HG03378 (cell line): ENCODE results near the gene OCIAD1.
"Not testable (repeated sequence)": the region's sequence is repeated elsewhere in the genome, so short reads cannot be mapped to it uniquely, and the experiment has no call there.

Source experiments
- ATAC-seq: cut with Tn5 transposase; IDR thresholded peaks from one replicate; pipeline ENCODE4 v1.9.1; 2021; ENCODE audit warnings: mild to moderate bottlenecking, moderate library complexity; ENCODE audit not compliant: unreplicated experiment

OCIAD1 gene

GRCh38 chr4:48889750-48890149 lies 58.9 kb downstream of the OCIAD1 start:
- not testable (repeated sequence) for ATAC-seq

- ATAC-seq = no peak
Observed at GRCh38 chr4:48891028-48891619, 60.2 kb downstream of the OCIAD1 start.

- ATAC-seq = no peak
Observed at GRCh38 chr4:48896845-48897244, 66.0 kb downstream of the OCIAD1 start.

GRCh38 chr4:48898733-48899431 lies 68.0 kb downstream of the OCIAD1 start:
- ATAC-seq = peak; percentile 82

- no peak for ATAC-seq
Observed at GRCh38 chr4:48899432-48899749, 68.5 kb downstream of the OCIAD1 start.

- ATAC-seq = no peak
Observed at GRCh38 chr4:48899950-48900349, 69.1 kb downstream of the OCIAD1 start.

GRCh38 chr4:48901196-48901595 lies 70.3 kb downstream of the OCIAD1 start:
- ATAC-seq = no peak

- no peak for ATAC-seq
Observed at GRCh38 chr4:48902266-48902665, 71.4 kb downstream of the OCIAD1 start.

GRCh38 chr4:48904101-48904500 lies 73.2 kb downstream of the OCIAD1 start:
- ATAC-seq = no peak

- no peak for ATAC-seq
Observed at GRCh38 chr4:48904541-48905142, 73.8 kb downstream of the OCIAD1 start.

GRCh38 chr4:48905363-48906015 lies 74.6 kb downstream of the OCIAD1 start:
- ATAC-seq = no peak

- ATAC-seq = peak; percentile 87
Observed at GRCh38 chr4:48906206-48907173, 75.6 kb downstream of the OCIAD1 start, which contains the start of gene OCIAD2. Gene OCIAD2 (minus strand): TSS chr4:48906774. CDS start chr4:48904549, 2,225 bp downstream.

GRCh38 chr4:48907706-48908477 lies 77.0 kb downstream of the OCIAD1 start:
- no peak for ATAC-seq

GRCh38 chr4:48908687-48909086 lies 77.8 kb downstream of the OCIAD1 start:
- ATAC-seq = no peak

- ATAC-seq = no peak
Observed at GRCh38 chr4:48909697-48910096, 78.8 kb downstream of the OCIAD1 start.

GRCh38 chr4:48910511-48910910 lies 79.6 kb downstream of the OCIAD1 start:
- peak; percentile 38 for ATAC-seq
